Measurements from ENCODE around the gene ZDHHC13.

DNA sequence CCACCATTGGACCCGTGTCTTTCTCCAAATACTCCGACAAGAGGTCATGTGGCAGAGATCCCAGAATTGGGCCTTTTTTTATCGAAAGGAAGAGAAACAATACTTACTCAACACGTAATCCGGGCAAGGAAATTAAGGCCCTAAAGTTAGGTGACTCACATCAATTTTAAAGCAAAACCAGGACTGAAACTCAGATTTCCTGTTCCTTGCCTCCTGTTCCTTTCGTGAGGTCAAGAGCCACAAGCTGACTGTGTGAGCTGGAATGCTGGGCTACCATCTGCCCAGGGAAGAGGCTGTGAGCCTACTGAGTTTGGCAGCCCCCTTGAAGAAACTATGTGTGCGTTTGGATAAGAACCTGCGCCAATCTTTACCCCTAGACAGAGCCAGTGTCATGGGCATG lies 29.3 kb upstream of the ZDHHC13 start:
- no peak for TF ChIP-seq EZH2 (IDR thresholded peaks at IDR 0.05; ENCODE audit: borderline replicate concordance, low read length)
- TF ChIP-seq, protein P1, sequence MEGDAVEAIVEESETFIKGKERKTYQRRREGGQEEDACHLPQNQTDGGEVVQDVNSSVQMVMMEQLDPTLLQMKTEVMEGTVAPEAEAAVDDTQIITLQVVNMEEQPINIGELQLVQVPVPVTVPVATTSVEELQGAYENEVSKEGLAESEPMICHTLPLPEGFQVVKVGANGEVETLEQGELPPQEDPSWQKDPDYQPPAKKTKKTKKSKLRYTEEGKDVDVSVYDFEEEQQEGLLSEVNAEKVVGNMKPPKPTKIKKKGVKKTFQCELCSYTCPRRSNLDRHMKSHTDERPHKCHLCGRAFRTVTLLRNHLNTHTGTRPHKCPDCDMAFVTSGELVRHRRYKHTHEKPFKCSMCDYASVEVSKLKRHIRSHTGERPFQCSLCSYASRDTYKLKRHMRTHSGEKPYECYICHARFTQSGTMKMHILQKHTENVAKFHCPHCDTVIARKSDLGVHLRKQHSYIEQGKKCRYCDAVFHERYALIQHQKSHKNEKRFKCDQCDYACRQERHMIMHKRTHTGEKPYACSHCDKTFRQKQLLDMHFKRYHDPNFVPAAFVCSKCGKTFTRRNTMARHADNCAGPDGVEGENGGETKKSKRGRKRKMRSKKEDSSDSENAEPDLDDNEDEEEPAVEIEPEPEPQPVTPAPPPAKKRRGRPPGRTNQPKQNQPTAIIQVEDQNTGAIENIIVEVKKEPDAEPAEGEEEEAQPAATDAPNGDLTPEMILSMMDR (IDR thresholded peaks at IDR 0.05; ENCODE audit: low read length) = no peak

Measured in OCI-LY1 (cell line).